Right cardiac atrium (tissue), 5 donors: ENCODE measurements around the gene VAPB. TPM values are rescaled to one million over a fixed set of nuclear protein-coding genes. Genes with fewer than 3 reads are reported as not detected.

ENCODE experiments used
- ATAC-seq, 2 donors: fragments of 200-7000 bp; cut with Tn5 transposase; one replicate each; pipeline versions ENCODE4 v1.8.0 to v1.9.1; 2020; ENCODE audit warnings: moderate library complexity in 2 of 2, mild to moderate bottlenecking in 1 of 2
- DNase-seq, 3 donors: peaks; one replicate each; pipeline ENCODE4 v3.0.0-alpha.2; 2020
- H3K27ac ChIP-seq: one replicate; pipeline ENCODE4 v1.5.1; 2013; ENCODE audit warnings: mild to moderate bottlenecking, low read length, control low read depth, moderate library complexity
- H3K27me3 ChIP-seq: one replicate; pipeline ENCODE4 v1.6.1; 2013; ENCODE audit not compliant: control insufficient read depth, insufficient read depth
- H3K4me1 ChIP-seq: one replicate; pipeline ENCODE4 v1.6.1; 2013; ENCODE audit warnings: low read length; ENCODE audit not compliant: control insufficient read depth, insufficient read depth
- H3K4me3 ChIP-seq: one replicate; pipeline ENCODE4 v1.5.1; 2013; ENCODE audit warnings: low read length, control low read depth
- H3K9me3 ChIP-seq: one replicate; pipeline ENCODE4 v1.6.1; 2013; ENCODE audit warnings: low read length; ENCODE audit not compliant: control insufficient read depth
- WGBS: extraction: QIAGEN DNeasy Blood & Tissue Kit; methylation state at CpG from one replicate; pipeline ENCODE4 v1.1.7; 2013; 5-methylcytosine and 5-hydroxymethylcytosine counted together
- intact Hi-C, 4 donors: fragments of 100-400 bp; cut with DNase I; formaldehyde crosslinking; loops; one replicate each; pipeline versions ENCODE4 v1.11.0 to v1.14.0; 2022 to 2023
- polyA plus RNA-seq: library from polyadenylated mRNA; stranded (reverse); fragments of 200-250 nt; gene quantifications from one replicate; pipeline ENCODE4 v1.2.3, GENCODE V29; 2013
- total RNA-seq, 4 donors: library from RNA; stranded (reverse); fragmentation: NEBNext Ultra II Directional; extraction: Animal tissue kit (Norgen Biotek cat#: 25700); gene quantifications; one replicate each; pipeline ENCODE4 v1.2.1, GENCODE V29; 2021
- donor health status: healthy with polysubstance abuse.
- donor health status: DM: no; HTN: yes; CAD: no.
- donor health status: DM: no; HTN: no; CAD: no.
- donor health status: DM: no; HTN: yes; CAD: no; lungs with severe emphysema.
- donor health status: DM: yes; HTN: yes; CAD: no.

The VAPB gene
- total and polyA plus RNA-seq, 5 donors = 30.6 to 64.7 (median 63.1) TPM

DNA sequence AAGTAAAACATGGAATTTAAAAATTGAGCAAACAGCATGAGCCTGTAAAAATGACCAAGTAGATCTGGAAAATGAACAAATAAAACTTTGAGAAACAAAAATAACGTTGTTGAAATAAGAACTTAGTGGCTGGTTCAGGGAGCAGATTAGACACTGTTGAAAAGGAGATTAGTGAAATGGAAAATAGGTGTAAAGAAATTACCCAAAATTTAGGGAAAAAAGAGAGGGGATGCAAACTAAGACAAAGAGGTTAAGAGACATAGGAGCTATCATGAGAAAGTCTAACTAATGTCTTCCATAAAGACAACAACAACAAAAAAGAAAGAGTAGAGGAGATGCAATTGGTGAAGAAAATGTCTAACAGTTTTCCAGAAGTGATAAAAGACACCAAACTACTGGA, 97.2 kb downstream of the VAPB start:
- no peaks in the 10 kb centered on the region for H3K4me1 ChIP-seq
- no peaks in the 10 kb centered on the region for H3K27me3 ChIP-seq
- intact Hi-C loops = no loop called here
- H3K27ac ChIP-seq = no peak overlapping the region
- ATAC-seq = no peak
- DNase-seq = no peak
- peaks cover 4% of the 10 kb centered on the region for H3K9me3 ChIP-seq
- no peak overlapping the region for H3K4me3 ChIP-seq
- WGBS = 42% methylated on average over 1 of the region's 1 CpG

DNA sequence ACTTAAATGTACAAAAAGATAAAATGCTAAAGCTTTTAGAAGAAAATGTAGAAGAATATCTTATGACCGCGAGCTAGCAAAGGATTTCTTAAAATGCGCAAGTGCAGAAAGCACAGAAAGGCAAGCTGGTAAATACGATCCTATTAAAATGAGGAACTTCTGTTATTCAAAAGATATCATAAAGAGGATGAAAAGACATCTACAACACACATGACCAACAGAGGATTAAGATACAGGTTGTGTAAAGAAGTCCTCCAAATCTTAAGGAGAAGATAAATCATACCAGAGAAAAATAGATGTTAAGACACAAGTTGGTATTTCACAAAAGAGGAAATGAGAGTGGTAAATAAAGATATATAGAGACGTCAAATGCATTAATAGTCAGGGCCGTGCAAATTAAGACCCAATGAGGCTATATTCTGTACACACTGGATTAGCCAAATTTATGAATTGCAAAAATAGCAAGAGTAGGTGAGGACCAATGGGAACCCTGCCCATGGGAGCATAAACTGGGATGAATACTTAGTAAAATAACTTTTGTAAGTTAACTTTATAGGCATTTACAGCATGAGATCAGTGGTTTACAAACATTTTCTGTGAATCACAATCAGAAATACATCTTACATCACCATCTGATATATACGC, 103.2 kb downstream of the VAPB start:
- Histone ChIP-seq H3K9me3 (no peaks in the 10 kb centered on the region), H3K4me3 (no peak overlapping the region), H3K4me1 (no peaks in the 10 kb centered on the region), H3K27me3 (no peaks in the 10 kb centered on the region), H3K27ac (no peak overlapping the region)
- 85% methylated on average over 7 of the region's 7 CpGs for WGBS
- DNase-seq (no peak), ATAC-seq (no peak)
- intact Hi-C loops = no loop called here

DNA sequence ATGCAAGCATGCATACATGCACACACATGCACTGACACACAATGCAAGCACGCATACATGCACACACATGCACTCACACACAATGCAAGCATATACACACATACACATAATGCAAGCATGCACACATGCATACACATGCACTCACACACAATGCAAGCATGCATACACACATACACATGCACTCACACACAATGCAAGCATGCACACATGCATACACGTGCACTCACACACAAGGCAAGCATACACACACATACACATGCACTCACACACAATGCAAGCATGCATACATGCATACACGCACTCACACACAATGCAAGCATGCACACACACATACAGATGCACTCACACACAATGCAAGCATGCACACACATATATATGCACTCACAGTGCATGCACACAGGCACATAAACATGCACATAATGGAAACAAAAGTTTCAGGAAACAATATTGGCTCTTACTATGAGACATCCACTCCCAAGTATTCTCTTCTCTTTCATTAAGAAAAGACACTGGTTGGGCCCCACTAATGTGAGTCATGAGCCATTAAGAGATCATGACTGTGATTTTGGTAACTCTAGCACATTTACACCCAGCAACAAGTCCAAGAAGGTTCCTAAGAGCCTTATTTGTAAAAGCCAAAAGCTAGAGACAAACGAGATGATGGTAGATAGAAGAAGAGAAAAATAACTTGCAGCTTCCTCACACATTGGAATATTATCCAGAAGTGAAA, 103.9 kb downstream of the VAPB start:
- no peak overlapping the region for H3K4me3 ChIP-seq
- ATAC-seq = no peak
- no peaks in the 10 kb centered on the region for H3K9me3 ChIP-seq
- intact Hi-C loops = no loop called here
- 82% methylated on average over 4 of the region's 4 CpGs for WGBS
- no peaks in the 10 kb centered on the region for H3K27me3 ChIP-seq
- no peaks in the 10 kb centered on the region for H3K4me1 ChIP-seq
- no peak for DNase-seq
- H3K27ac ChIP-seq = no peak overlapping the region

DNA sequence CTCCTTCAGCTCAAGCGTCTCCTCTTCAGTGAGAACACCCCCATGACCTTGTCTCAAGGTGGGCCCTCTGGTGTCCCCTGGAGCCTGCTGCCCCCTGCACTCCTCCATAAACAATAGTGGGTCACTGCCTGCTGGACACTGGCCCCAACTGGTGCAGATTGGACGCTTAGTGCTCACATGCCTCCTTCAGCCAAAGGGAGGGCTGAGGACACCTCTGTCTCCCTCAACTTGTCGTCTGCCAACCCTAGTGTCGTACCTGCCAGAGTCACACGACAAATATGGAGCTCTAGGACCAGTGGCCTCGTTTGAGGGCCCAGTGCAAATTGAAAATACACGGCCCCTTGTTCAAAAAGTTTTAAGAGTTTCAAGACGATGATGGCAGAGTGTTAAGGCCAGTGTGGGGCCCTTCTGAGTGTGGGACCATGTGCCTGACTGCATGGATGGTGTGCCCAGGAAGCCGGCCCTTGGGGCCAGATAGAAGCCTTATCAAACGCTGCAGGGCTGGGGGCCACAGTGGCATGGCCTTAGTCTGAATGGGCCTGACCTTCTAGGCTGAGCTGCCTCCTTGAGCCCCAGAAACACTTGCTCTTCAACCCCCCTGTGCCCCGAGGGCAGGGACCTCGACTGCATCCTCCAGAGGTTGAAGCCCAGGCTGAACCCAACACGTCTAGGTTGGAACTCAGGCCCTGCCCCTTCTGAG, 106.0 kb downstream of the VAPB start:
- H3K27me3 ChIP-seq = no peaks in the 10 kb centered on the region
- intact Hi-C loops = no loop called here
- H3K4me3 ChIP-seq = no peak overlapping the region
- no peaks in the 10 kb centered on the region for H3K4me1 ChIP-seq
- WGBS = 91% methylated on average over 13 of the region's 13 CpGs
- no peak for DNase-seq
- ATAC-seq = no peak
- no peak overlapping the region for H3K27ac ChIP-seq
- no peaks in the 10 kb centered on the region for H3K9me3 ChIP-seq

DNA sequence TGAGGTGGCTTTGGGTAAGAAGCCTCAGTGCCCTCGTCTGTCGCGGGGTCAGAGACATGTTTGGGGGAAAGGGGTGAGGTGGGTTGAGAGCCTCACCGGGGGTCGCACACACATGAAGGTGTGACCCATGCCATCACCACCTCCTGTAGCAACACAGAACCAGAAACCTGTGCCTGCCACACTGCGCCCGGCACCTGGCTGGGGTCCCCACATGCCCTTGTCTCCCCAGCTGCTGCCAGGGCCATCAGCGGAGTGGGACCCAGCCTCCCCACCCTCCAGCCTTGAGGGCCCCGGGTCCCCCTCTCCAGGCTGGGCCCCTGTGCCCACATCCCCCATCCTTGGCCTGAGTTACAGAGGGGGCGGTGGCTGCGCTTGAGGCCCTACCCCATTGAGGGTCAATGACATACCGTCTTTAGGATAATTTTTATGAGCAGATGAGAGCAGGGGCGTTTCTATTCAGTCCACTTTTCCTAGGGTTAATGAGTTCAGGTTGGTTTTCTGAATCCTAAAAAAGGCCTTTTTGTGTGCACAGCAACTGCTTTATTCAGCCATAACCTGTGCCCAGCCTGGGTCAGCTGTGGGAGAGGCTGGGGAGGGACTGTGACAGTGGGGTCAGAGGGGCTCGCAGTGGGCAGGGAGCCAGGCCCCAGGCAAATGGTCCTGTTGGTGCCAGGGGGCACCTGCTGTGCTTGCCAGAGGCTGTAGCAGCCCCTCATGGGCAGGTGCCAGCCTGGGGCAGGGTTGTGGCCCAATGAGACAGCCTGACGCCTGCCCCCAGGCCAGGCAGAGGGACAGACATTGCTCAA, 106.8 kb downstream of the VAPB start:
- H3K27ac ChIP-seq = no peak overlapping the region
- WGBS = 93% methylated on average over 15 of the region's 15 CpGs
- no peaks in the 10 kb centered on the region for H3K4me1 ChIP-seq
- intact Hi-C loops = no loop called here
- no peaks in the 10 kb centered on the region for H3K9me3 ChIP-seq
- DNase-seq = peak in 1 of 3 donors; percentile 32
- no peaks in the 10 kb centered on the region for H3K27me3 ChIP-seq
- no peak overlapping the region for H3K4me3 ChIP-seq
- ATAC-seq = no peak

DNA sequence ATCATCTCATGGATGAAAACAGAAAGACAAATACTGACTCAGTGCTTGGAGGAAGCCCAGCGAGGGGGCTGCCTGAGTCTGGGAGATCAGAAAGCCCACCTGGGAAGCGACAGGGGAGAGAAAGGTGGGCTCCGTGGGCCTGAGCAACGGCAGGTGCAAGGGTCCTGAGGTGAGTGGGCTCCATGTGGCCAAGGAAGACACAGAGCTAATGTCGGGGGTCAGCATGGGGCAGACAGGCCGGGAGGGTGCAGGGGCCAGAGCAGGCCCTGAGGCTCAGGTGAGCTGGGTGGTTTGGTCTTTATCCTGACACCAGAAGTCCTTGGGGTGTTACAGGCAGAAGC, 107.4 kb downstream of the VAPB start:
- H3K27ac ChIP-seq = no peak overlapping the region
- no peaks in the 10 kb centered on the region for H3K27me3 ChIP-seq
- H3K4me3 ChIP-seq = no peak overlapping the region
- DNase-seq (no peak), ATAC-seq (no peak)
- intact Hi-C loops = no loop called here
- no peaks in the 10 kb centered on the region for H3K4me1 ChIP-seq
- WGBS = 93% methylated on average over 6 of the region's 6 CpGs
- peaks cover 2% of the 10 kb centered on the region for H3K9me3 ChIP-seq

DNA sequence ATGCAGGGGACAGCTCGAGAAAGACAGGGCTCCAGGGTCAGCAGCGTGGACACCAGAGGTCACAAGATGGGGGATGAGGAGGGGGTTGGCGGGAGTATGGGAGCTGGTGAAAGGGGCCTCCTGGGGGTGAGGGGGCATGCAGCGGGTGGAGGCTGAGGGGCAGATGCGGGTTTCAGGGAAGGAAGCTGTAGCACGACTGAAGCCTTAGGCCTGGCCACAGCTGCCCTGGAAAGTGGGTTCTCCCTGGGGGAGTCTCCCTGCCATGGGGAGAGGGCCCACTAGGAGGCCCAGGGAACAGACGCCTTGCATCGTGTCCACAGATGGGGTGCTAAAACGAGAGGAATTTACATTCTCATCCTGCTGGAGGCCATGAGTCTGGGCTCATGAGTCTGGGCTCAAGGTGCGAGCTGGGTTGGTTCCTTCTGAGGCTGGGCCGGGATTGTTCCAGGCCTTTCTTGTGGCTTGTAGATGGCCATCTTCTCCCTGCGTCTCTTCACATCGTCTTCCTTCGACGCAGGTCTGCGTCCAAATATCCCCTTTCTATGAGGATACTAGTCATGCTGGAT, 108.1 kb downstream of the VAPB start:
- ATAC-seq = no peak
- Histone ChIP-seq H3K4me1 (no peaks in the 10 kb centered on the region), H3K27me3 (no peaks in the 10 kb centered on the region), H3K4me3 (no peak overlapping the region), H3K27ac (no peak overlapping the region), H3K9me3 (peaks cover 4% of the 10 kb centered on the region)
- WGBS = 91% methylated on average over 16 of the region's 16 CpGs
- intact Hi-C loops = no loop called here
- no peak for DNase-seq

DNA sequence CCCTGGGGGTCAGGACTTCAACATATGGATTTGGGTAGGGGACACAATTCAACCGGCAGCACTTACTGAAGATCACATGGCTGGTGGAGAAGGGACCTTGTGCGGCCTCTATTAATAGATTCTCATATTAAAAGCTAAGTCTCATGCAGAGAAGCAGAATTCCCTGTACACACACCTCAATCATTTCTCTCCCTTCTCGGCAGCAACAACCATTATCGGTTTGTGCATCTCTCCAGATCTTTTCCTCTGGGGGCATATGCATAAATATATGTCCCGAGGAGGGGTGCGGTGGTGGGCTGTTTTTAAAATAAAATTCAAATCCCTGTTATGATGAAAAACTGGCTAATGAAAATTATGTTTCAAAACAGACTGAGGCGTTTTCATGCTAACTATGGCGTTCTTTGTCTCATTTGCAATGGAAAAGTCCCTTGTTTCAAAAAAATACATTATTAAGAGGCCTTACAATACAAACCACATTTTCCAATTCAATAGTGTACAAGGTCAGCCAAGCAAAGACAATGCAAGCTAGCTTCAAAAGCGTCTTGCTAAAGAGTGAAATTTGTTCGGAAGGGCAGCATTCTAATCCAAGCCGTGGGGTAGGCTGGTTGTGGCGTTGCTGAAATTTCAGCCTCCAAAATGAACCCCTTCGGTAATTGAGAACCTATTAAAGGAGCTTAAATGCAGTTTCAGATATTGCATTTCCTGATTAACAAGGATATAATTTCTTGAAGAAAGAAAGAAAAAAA, 108.9 kb downstream of the VAPB start:
- DNase-seq (no peak), ATAC-seq (no peak)
- intact Hi-C loops = no loop called here
- Histone ChIP-seq H3K4me1 (no peaks in the 10 kb centered on the region), H3K4me3 (no peak overlapping the region), H3K27ac (no peak overlapping the region), H3K9me3 (peaks cover 4% of the 10 kb centered on the region), H3K27me3 (no peaks in the 10 kb centered on the region)
- WGBS = 87% methylated on average over 13 of the region's 13 CpGs

DNA sequence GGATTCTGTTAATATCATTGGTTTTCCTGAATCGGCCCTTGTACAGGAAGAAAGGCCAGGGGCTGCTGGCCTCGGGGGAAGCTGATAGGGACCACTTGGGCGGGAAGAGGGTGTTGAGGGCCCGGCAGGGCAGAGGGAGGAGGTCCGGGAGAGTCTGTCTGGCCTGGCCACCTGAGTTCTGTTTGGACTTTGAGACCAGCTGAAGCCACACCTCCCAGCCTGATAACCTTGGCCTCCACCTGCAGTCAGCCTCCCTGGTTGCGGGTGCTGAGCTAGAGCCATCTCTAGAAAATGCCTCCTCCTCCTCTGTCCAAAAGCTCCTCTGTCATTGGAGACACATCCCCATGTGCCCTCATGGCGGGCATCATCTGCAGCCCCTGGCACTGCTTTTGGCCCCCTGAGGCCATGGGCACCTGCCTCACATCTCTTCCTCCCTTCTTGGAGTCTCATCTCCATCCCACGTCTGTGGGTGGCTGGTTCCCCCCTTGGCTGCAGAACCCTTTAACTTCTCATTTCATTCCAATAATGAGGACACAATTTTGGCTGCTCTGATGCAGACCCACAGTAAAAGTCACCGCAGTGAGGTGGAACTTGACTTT, 109.5 kb downstream of the VAPB start:
- H3K27ac ChIP-seq = no peak overlapping the region
- no peaks in the 10 kb centered on the region for H3K27me3 ChIP-seq
- peaks cover 4% of the 10 kb centered on the region for H3K9me3 ChIP-seq
- H3K4me1 ChIP-seq = no peaks in the 10 kb centered on the region
- no peak for DNase-seq
- intact Hi-C loops = no loop called here
- no peak overlapping the region for H3K4me3 ChIP-seq
- 69% methylated on average over 9 of the region's 9 CpGs for WGBS
- ATAC-seq = no peak

DNA sequence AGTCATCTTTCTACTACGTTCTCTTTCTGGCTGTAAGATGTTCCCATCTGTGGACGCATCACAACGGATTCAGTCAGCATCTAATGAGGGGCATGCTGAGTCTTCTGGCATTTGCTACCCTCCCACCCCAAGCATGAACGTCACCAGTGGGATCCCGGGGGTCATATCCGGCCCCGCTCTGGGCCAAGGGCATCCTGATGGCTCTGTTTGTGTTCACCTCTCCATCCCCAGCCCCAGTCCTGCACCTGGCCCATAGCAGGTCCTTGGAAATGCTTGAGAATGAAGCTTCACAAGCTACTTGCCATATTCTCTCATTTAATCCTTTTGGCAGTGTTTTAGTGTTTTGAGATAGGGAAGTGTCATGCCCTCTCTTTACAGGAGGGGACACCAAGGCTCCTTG, 111.2 kb downstream of the VAPB start:
- no peak overlapping the region for H3K27ac ChIP-seq
- H3K4me3 ChIP-seq = no peak overlapping the region
- DNase-seq = no peak
- H3K4me1 ChIP-seq = no peaks in the 10 kb centered on the region
- peaks cover 11% of the 10 kb centered on the region for H3K9me3 ChIP-seq
- 89% methylated on average over 7 of the region's 7 CpGs for WGBS
- no peaks in the 10 kb centered on the region for H3K27me3 ChIP-seq
- intact Hi-C loops = no loop called here
- no peak for ATAC-seq
